ENCODE measurements around the gene MZB1. TPM values are rescaled to one million over a fixed set of nuclear protein-coding genes. Genes with fewer than 3 reads are reported as not detected.
A peak's percentile ranks its signal among the peaks of the same experiment; 100 is the strongest.

The MZB1 gene
- polyA plus RNA-seq, 1 of the 3 experiments (the other 2 are of a cell fraction): not detected

DNA sequence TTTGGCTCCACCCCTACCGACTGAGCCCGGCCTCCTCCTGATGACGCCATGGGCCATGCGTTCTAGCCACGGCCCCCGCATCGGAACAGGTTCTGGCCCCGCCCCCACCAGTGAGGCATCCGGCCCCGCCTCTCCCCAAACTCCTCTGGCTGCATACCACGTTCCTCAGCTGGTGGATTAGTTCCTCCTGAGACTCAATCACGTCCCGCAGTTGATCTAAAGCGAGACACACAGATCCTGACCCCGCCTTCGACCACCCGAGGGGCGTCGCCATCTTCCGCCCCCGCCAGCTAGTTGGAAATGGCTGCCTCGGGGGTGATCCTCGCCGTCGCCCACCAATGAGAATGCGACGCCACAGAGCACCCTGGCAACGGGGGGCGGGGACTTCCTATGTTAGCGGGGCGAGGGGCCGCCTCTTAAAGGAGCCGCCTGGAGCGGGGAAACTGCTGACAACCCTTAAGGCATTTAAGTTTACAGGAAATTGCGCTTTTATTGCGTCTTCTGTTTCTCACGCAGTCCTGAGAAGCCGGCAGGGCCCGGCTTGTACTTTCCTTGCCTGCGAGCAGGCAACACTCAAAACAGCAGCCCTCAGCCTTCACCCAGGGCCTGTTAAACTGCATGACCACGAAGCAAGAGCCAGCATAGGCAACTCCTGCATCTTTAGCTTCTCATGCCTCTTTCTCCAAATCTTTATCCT lies 14.2 kb upstream of the MZB1 start, which contains the start of gene SPATA24:
TSS of gene SPATA24 (minus strand) at position 303 of the 697 bp plus-strand sequence. CDS start at position 274, 29 bp downstream.
- H2AFZ ChIP-seq (ENCODE audit: low read depth): peak within 1 kb of the TSS; percentile 82
- ChIA-PET POLR2A (interaction anchor here (0.5 to 1.1 kb wide), 6 partner anchors 10 to 301 kb away, joined by 3 to 5 read pairs (median 4); partner anchors contain the start of genes DNAJC18 and PROB1), CTCF (interaction anchor here (0.6 to 3.4 kb wide), 7 partner anchors 11 to 940 kb away, joined by 3 to 29 read pairs (median 7); partner anchors contain the start of genes DNAJC18, MZB1 and PROB1)
- H3K4me2 ChIP-seq: peak within 1 kb of the TSS; percentile 76
- H3K36me3 ChIP-seq (replicated peaks in 1 of 2; ENCODE audit: control insufficient read depth in 1 of 2, insufficient read depth in 2 of 2, low read length in 1 of 2): peaks cover 0 to 2% of the 10 kb centered on the region in 2 experiments
- peak within 1 kb of the TSS; percentile 94 to 95 for H3K27ac ChIP-seq (ENCODE audit: low read depth in 2 of 2, low read length in 1 of 2)
- H3F3A ChIP-seq (replicated peaks; ENCODE audit: insufficient read depth): peaks cover 8% of the 10 kb centered on the region
- H3K4me1 ChIP-seq (ENCODE audit: control insufficient read depth in 1 of 2, insufficient read depth in 2 of 2, low read depth in 1 of 2, low read length in 1 of 2): peaks cover 0 to 13% of the 10 kb centered on the region in 2 experiments; a peak in 1 of 4 replicates
- H3K9ac ChIP-seq: peak within 1 kb of the TSS; percentile 74
- H3K79me2 ChIP-seq (ENCODE audit: insufficient read depth): no peaks in the 10 kb centered on the region
- H3K9me2 ChIP-seq: no peaks in the 10 kb centered on the region
- H3K9me3 ChIP-seq: no peaks in the 10 kb centered on the region
- H3K27me3 ChIP-seq (ENCODE audit: insufficient read depth): no peaks in the 10 kb centered on the region
- peak within 1 kb of the TSS; percentile 57 to 66 for H3K4me3 ChIP-seq (ENCODE audit: low read depth in 2 of 2, low read length in 1 of 2)
- WGBS (ENCODE audit: low lambda C conversion rate): 4% methylated on average over 21 of the region's 41 CpGs
- peak; percentile 95 for DNase-seq
- no peaks in the 10 kb centered on the region for H4K20me1 ChIP-seq (ENCODE audit: insufficient read depth)
- TF ChIP-seq REST (IDR thresholded peaks at IDR 0.05; ENCODE audit: low read depth, low read length) (no peak), EZH2phosphoT487 (IDR thresholded peaks at IDR 0.05; ENCODE audit: borderline replicate concordance, low read depth) (no peak), FOSL2 (IDR thresholded peaks at IDR 0.05; ENCODE audit: borderline replicate concordance, low read depth) (no peak), FOXJ3 (CRISPR knock-in tag; IDR thresholded peaks at IDR 0.05) (no peak), CHD2 (IDR thresholded peaks at IDR 0.05; ENCODE audit: low read length, partially characterized antibody) (peak; percentile 39), IRF3 (IDR thresholded peaks at IDR 0.05; ENCODE audit: low read depth, low read length) (peak; percentile 27; the same call in 1 of the 2 replicates), SIN3A (IDR thresholded peaks at IDR 0.05; ENCODE audit: borderline replicate concordance, low read depth, low read length) (0 out of 2 replicates have a peak, but pooled peaks have one; percentile 11), RCOR1 (IDR thresholded peaks at IDR 0.05; ENCODE audit: low read length) (no peak), MAX (IDR thresholded peaks at IDR 0.05; ENCODE audit: low read depth) (peak; percentile 88; the same call in 1 of the 2 replicates), NRF1 (IDR thresholded peaks at IDR 0.05; ENCODE audit: low read depth, low read length) (no peak), EP300 (IDR thresholded peaks at IDR 0.05; ENCODE audit: borderline replicate concordance in 1 of 2, low read depth in 1 of 2, low read length in 1 of 2) (no peak), ELF1 (IDR thresholded peaks at IDR 0.05) (peak; percentile 59; the same call in 1 of the 2 replicates), TCF12 (IDR thresholded peaks at IDR 0.05) (no peak), SMC3 (IDR thresholded peaks at IDR 0.05; ENCODE audit: low read depth, low read length) (no peak), MEF2A (IDR thresholded peaks at IDR 0.05; ENCODE audit: borderline replicate concordance, low read depth) (no peak), RXRA (IDR thresholded peaks at IDR 0.05; ENCODE audit: borderline replicate concordance, low read depth) (no peak), RAD21 (IDR thresholded peaks at IDR 0.05; ENCODE audit: low read length) (no peak)
- TF ChIP-seq, protein P1, sequence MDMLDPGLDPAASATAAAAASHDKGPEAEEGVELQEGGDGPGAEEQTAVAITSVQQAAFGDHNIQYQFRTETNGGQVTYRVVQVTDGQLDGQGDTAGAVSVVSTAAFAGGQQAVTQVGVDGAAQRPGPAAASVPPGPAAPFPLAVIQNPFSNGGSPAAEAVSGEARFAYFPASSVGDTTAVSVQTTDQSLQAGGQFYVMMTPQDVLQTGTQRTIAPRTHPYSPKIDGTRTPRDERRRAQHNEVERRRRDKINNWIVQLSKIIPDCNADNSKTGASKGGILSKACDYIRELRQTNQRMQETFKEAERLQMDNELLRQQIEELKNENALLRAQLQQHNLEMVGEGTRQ (IDR thresholded peaks at IDR 0.05; ENCODE audit: borderline replicate concordance, low read depth, low read length): no peak
- TF ChIP-seq, protein P2, sequence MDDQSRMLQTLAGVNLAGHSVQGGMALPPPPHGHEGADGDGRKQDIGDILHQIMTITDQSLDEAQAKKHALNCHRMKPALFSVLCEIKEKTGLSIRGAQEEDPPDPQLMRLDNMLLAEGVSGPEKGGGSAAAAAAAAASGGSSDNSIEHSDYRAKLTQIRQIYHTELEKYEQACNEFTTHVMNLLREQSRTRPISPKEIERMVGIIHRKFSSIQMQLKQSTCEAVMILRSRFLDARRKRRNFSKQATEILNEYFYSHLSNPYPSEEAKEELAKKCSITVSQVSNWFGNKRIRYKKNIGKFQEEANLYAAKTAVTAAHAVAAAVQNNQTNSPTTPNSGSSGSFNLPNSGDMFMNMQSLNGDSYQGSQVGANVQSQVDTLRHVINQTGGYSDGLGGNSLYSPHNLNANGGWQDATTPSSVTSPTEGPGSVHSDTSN (IDR thresholded peaks at IDR 0.05): peak; percentile 39; the same call in 1 of the 2 replicates
- TF ChIP-seq, protein P3, sequence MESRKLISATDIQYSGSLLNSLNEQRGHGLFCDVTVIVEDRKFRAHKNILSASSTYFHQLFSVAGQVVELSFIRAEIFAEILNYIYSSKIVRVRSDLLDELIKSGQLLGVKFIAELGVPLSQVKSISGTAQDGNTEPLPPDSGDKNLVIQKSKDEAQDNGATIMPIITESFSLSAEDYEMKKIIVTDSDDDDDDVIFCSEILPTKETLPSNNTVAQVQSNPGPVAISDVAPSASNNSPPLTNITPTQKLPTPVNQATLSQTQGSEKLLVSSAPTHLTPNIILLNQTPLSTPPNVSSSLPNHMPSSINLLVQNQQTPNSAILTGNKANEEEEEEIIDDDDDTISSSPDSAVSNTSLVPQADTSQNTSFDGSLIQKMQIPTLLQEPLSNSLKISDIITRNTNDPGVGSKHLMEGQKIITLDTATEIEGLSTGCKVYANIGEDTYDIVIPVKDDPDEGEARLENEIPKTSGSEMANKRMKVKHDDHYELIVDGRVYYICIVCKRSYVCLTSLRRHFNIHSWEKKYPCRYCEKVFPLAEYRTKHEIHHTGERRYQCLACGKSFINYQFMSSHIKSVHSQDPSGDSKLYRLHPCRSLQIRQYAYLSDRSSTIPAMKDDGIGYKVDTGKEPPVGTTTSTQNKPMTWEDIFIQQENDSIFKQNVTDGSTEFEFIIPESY (IDR thresholded peaks at IDR 0.05; ENCODE audit: borderline replicate concordance, low read depth): no peak
- TF ChIP-seq, protein P4, sequence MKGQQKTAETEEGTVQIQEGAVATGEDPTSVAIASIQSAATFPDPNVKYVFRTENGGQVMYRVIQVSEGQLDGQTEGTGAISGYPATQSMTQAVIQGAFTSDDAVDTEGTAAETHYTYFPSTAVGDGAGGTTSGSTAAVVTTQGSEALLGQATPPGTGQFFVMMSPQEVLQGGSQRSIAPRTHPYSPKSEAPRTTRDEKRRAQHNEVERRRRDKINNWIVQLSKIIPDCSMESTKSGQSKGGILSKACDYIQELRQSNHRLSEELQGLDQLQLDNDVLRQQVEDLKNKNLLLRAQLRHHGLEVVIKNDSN (IDR thresholded peaks at IDR 0.05; ENCODE audit: borderline replicate concordance, low read depth): no peak

Measured in SK-N-SH (cell line).